NCI-H2029 treated with DMSO at 0.1 percent for 48 hours (cell line): ENCODE results near the gene WSCD1.

Source experiments
- DNase-seq: peaks from one replicate; lab custom pipeline; 2025; lab: John Stamatoyannopoulos, UW

Gene WSCD1

GRCh38 chr17:6108382-6108781 lies 38.2 kb downstream of the WSCD1 start:
- DNase-seq, result no peak

- DNase-seq, result no peak
Observed at GRCh38 chr17:6108987-6109386, 38.8 kb downstream of the WSCD1 start.

- DNase-seq, result no peak
Observed at GRCh38 chr17:6109536-6109935, 39.4 kb downstream of the WSCD1 start.

GRCh38 chr17:6110088-6110487 lies 39.9 kb downstream of the WSCD1 start:
- no peak for DNase-seq

GRCh38 chr17:6110592-6110991 lies 40.4 kb downstream of the WSCD1 start:
- no peak for DNase-seq

GRCh38 chr17:6120351-6120750 lies 50.2 kb downstream of the WSCD1 start:
- DNase-seq, result no peak

- no peak for DNase-seq
Observed at GRCh38 chr17:6124856-6125255, 54.7 kb downstream of the WSCD1 start.

GRCh38 chr17:6126768-6127167 lies 56.6 kb downstream of the WSCD1 start:
- no peak for DNase-seq

GRCh38 chr17:6134721-6135120 lies 64.5 kb downstream of the WSCD1 start:
- no peak for DNase-seq

DNA sequence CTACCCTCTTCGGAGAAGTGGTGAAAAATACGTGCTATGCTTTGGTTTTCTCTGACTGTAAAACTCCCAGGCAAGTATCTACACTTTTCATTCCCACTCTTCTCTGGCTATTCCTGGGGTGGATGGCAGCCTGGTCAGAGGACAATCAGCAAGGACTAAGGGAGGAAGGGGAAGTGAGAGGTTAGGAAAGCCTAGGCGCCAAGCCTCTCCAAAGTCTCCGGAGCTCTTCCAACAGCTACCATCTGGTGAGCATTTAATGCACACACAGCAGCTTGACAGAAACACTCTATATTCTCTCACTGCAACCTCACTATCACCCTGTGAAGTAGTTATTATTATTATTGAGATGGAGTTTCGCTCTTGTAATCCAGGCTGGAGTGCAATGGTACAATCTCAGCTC lies 65.1 kb downstream of the WSCD1 start:
- DNase-seq, result no peak

DNA sequence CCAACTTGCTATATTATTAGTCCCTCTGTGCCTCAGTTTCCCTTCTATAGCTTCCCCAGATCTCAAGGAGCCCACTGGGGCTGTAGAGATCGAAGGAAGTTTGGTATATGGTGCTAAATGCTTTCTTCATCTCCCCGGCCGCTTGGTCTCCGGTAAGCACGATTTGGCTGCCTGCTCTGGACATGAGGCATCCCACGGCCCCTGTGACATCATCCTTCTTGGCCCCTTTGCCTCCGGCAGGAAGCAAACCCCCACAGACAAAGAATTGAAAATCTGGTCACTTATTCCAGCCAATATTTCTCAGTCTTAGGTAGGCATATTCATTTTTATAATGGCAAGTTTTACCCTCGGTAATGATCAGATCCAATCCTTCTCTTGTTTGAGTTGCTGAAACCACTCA lies 65.8 kb downstream of the WSCD1 start:
- no peak for DNase-seq

DNA sequence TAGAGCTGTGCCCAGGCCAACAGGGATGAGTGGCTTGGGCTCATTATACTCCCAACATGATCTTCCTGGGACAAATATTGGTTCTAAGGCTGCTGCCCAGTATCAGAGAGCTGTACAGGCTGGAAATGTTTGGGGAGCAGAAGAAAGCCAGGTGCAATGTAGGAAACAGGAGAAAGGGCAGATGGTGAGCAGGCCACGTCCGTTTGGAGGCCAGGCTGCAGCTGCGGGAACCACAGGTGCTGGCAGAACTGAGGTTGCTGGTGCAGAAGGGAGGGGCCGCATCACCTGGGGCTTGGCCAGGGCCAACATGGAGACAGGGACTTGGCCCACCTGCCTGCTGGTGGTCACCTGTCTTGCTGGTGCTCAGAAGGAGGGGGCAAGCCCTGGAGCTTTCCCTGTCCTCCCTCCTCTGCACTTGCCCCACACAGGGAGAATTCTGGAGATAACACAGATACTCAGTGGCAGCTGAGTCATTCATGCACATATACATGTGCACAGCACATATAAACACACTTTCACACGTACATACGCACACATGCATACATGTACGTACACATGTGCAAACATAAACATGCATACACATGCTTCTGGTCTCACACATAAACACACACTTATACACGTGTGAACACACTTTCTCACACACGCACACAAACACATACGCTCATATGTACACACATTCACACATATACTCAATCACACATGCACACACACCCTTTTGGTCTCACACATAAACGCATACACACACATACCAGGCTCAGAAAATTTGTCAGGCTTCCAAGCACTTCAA lies 67.7 kb downstream of the WSCD1 start:
- peak; percentile 10 for DNase-seq

DNA sequence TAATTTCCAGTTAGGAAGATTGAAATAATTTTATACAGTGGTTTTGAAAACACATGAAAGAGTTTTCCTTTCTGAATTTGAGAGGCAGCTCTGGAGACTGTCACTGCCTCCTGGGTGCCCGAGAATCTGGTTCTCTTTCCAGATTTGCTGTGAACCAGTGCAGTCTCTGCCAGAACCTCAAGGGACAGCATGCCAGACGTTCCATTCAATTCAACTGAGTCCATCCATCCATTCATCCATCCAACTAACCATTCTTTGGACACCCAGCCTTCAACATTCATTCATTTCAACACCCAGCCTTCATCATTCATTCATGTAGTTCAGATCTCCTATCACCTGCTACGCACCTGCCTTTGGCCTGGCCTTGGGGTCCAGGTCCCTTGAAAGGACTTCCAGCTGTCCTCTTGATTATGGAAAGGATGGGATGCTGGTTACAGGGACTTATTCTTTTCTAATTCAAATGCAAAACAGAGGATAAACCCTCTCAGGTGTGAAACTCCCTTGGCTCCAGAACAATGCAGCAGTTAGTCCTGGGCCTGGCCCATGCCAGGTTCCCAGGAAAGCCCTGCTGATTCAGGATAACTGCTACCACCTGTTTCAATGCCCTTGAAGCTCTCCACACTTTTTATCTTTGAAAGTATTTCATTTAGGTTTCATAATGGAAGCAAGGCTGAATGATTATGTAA lies 68.7 kb downstream of the WSCD1 start:
- no peak for DNase-seq

- DNase-seq, result no peak
Observed at GRCh38 chr17:6139447-6139832, 69.3 kb downstream of the WSCD1 start.

DNA sequence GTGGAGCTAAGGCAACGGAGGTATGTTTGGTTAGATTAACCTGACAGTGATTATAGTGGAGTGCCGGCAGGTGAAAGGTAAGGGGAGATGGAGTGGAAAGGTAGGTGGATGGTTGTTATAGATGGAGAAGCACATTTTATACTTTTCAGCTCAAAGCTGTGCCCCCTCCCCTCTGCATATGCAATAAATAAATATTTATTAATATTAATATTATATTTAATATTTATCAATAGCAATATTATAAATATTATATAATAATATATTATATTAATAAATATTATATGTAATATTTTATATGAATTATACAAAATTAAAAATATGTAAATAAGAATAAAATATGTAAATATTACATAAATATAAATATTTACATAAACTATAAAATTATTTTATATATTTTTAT lies 70.0 kb downstream of the WSCD1 start:
- DNase-seq, result no peak

DNA sequence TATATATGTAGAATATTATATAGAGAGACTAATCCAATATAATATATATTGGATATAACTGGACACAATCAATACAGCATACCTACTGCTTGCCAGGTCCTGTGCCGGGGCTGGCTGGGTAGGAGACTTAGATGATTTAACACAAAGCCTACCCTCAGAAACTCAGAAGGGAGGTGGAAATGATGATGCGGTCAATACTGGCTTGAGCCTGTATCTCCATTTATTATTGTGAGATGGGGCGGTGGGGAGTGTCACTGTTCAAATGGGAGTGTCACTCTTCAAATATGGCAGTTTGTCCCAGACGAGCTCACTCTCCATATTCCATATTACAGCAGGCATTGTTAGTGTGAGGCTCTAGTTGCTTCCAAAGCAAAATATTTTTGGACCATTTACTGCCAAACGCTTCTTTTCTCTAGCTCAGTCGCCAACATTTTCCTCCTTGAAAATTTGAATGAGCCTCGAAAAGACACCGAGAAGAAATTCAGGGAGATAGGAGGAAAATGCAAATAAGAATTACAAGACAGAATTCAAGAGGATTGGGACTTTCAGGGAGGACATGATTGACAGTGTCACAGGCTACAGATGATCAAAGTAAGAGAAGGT lies 70.7 kb downstream of the WSCD1 start:
- no peak for DNase-seq

GRCh38 chr17:6142701-6143100 lies 72.5 kb downstream of the WSCD1 start:
- no peak for DNase-seq

DNA sequence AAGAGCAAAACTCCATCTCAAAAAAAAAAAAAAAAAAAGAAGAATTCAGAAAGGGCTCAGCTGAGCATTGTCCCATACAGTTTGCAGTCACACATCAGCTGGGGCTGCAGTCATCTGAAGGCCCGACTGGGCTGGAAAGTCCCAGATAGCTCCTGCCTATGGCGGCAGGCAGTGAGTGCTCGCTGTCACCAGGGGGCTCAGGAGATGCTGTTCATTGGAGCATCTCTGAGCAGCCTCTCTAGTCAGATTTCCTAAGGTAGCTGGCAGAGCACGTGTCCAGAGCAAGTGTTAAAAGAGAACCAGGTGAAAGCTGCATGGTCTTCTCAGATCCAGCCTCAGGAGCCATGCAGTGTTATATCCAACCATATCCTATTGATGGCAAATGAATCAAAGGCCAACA lies 75.8 kb downstream of the WSCD1 start:
- no peak for DNase-seq

- DNase-seq, result no peak
Observed at GRCh38 chr17:6147042-6147441, 76.9 kb downstream of the WSCD1 start.

GRCh38 chr17:6153375-6153774 lies 83.2 kb downstream of the WSCD1 start:
- DNase-seq, result no peak

- no peak for DNase-seq
Observed at GRCh38 chr17:6157716-6158115, 87.5 kb downstream of the WSCD1 start.

- DNase-seq, result no peak
Observed at GRCh38 chr17:6159541-6160231, 89.5 kb downstream of the WSCD1 start.

- no peak for DNase-seq
Observed at GRCh38 chr17:6160232-6160555, 90.0 kb downstream of the WSCD1 start.
